Measurements from ENCODE around the gene EFNA2. TPM values are rescaled to one million over a fixed set of nuclear protein-coding genes. Genes with fewer than 3 reads are reported as not detected.

The EFNA2 gene
- total RNA-seq, 1 donor from 2014 or later = not detected

DNA sequence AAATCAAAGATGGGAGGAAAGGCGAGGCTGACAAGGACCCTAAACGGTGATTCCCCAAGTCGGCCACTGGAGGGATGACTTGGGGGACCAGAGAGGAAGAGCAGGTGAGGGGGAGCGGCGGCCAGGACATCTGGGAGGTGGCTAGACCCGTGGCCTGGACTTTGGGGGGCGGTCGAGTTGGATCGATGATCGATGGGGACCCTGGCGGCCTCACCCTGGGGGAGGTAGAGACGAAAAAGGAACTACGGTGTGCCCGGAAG lies 24.2 kb upstream of the EFNA2 start:
- Mint-ChIP-seq H3K27me3 (no peaks in the 10 kb centered on the region), H3K4me1 (peaks cover 79% of the 10 kb centered on the region), H3K4me3 (peak overlapping the region; percentile 91), H3K27ac (peak overlapping the region; percentile 97), H3K9me3 (no peaks in the 10 kb centered on the region), H3K36me3 (ENCODE audit: low read depth) (peaks cover 12% of the 10 kb centered on the region)
- TF ChIP-seq, protein P1, sequence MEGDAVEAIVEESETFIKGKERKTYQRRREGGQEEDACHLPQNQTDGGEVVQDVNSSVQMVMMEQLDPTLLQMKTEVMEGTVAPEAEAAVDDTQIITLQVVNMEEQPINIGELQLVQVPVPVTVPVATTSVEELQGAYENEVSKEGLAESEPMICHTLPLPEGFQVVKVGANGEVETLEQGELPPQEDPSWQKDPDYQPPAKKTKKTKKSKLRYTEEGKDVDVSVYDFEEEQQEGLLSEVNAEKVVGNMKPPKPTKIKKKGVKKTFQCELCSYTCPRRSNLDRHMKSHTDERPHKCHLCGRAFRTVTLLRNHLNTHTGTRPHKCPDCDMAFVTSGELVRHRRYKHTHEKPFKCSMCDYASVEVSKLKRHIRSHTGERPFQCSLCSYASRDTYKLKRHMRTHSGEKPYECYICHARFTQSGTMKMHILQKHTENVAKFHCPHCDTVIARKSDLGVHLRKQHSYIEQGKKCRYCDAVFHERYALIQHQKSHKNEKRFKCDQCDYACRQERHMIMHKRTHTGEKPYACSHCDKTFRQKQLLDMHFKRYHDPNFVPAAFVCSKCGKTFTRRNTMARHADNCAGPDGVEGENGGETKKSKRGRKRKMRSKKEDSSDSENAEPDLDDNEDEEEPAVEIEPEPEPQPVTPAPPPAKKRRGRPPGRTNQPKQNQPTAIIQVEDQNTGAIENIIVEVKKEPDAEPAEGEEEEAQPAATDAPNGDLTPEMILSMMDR (IDR thresholded peaks at IDR 0.05) = no peak
- peak; percentile 52 for DNase-seq
- CTCF ChIA-PET = interaction anchor here (3.6 to 9.8 kb wide), 2 partner anchors 9 to 19 kb away, joined by 11 to 540 read pairs; partner anchors contain the start of gene ATP5F1D
- POLR2A ChIA-PET = interaction anchor here (0.8 to 11.5 kb wide), 9 partner anchors 7 to 353 kb away, joined by 3 to 824 read pairs (median 6); partner anchors contain the start of genes ABCA7, ATP5F1D, CBARP and CIRBP
- ATAC-seq (ENCODE audit: low read depth) = no peak
- intact Hi-C loops (cut with micrococcal nuclease) = loop anchor here (1.0 to 5.0 kb wide), 3 partner anchors 8 to 354 kb away; partner anchors contain the start of gene CIRBP

- peaks cover 78% of the 10 kb centered on the region for H3K4me1 Mint-ChIP-seq
- no peaks in the 10 kb centered on the region for H3K9me3 Mint-ChIP-seq
- DNase-seq (peak; percentile 53), ATAC-seq (ENCODE audit: low read depth) (no peak)
- no peaks in the 10 kb centered on the region for H3K27me3 Mint-ChIP-seq
- peak overlapping the region; percentile 97 for H3K27ac Mint-ChIP-seq
- ChIA-PET CTCF (interaction anchor here (3.6 to 9.8 kb wide), 2 partner anchors 9 to 19 kb away, joined by 11 to 540 read pairs; partner anchors contain the start of gene ATP5F1D), POLR2A (interaction anchor here (0.8 to 11.5 kb wide), 9 partner anchors 7 to 354 kb away, joined by 3 to 824 read pairs (median 6); partner anchors contain the start of genes ABCA7, ATP5F1D, CBARP and CIRBP)
- H3K4me3 Mint-ChIP-seq = peak overlapping the region; percentile 91
- H3K36me3 Mint-ChIP-seq (ENCODE audit: low read depth) = peaks cover 8% of the 10 kb centered on the region
- TF ChIP-seq, protein P1 (IDR thresholded peaks at IDR 0.05) = no peak
- intact Hi-C loops (cut with micrococcal nuclease) = loop anchor here (1.0 to 5.0 kb wide), 3 partner anchors 7 to 355 kb away; partner anchors contain the start of gene CIRBP
Observed at GRCh38 chr19:1261798-1262622, 23.7 kb upstream of the EFNA2 start.

DNA sequence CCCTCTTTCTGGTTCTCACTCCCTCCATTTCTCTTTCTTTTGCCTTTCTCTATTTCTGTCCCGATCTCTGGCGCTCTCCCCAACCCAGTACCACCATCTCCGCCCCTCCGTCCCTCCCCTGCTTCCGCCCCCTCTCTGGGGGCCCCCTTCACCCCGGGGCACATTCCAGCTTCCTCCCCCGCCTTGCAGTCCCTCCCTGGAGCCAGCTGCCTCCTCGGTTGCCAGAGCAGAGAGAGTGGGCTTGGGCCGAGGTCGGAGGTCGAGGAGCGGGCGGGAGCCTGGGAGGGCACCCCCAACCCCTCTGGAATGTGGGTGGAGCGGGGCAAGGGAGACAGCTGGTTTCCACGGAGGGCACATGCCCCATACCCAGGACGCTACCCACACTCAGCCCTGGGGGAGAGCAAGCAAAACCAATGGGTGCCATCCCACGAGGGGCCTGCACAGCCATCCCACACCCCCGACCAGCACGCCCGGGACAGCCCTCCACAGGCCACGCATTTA lies 23.0 kb upstream of the EFNA2 start:
- DNase-seq (no peak), ATAC-seq (ENCODE audit: low read depth) (no peak)
- TF ChIP-seq, protein P1 (IDR thresholded peaks at IDR 0.05) = no peak
- ChIA-PET CTCF (interaction anchor here (3.6 to 9.8 kb wide), 2 partner anchors 10 to 20 kb away, joined by 11 to 540 read pairs; partner anchors contain the start of gene ATP5F1D), POLR2A (interaction anchor here (1.1 to 11.5 kb wide), 7 partner anchors 7 to 355 kb away, joined by 4 to 824 read pairs (median 5); partner anchors contain the start of genes ABCA7, ATP5F1D and CBARP)
- H3K27ac Mint-ChIP-seq = peak overlapping the region; percentile 94
- H3K4me3 Mint-ChIP-seq = peak overlapping the region; percentile 79
- H3K27me3 Mint-ChIP-seq = no peaks in the 10 kb centered on the region
- peaks cover 81% of the 10 kb centered on the region for H3K4me1 Mint-ChIP-seq
- no peaks in the 10 kb centered on the region for H3K9me3 Mint-ChIP-seq
- intact Hi-C loops (cut with micrococcal nuclease) = loop anchor here (5.0 kb wide), 1 partner anchor 355 kb away; no protein-coding TSS in a partner anchor
- H3K36me3 Mint-ChIP-seq (ENCODE audit: low read depth) = peaks cover 4% of the 10 kb centered on the region

DNA sequence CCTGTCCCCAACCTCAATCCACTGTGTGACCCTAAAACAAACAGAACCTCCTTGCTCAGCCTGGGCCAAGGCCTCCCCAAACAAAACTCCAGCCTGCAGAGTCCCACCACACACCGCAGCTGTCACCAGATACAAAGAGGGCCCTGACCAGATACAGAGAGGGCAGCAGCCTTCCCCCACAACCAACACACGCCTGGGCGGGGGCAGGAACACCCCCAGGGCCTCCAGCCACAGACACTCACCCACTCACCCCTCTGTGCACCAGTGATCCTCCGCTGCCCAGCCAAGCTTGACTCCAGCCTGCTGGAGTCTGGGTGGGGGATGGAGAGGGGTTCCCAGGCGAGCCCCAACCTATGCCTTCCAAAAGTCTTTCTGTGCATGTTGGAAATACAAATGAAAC lies 22.5 kb upstream of the EFNA2 start:
- peaks cover 3% of the 10 kb centered on the region for H3K36me3 Mint-ChIP-seq (ENCODE audit: low read depth)
- TF ChIP-seq, protein P1 (IDR thresholded peaks at IDR 0.05) = no peak
- CTCF ChIA-PET = interaction anchor here (3.6 to 9.8 kb wide), 2 partner anchors 10 to 20 kb away, joined by 11 to 540 read pairs; partner anchors contain the start of gene ATP5F1D
- DNase-seq = no peak
- peak overlapping the region; percentile 94 for H3K27ac Mint-ChIP-seq
- no peak for ATAC-seq (ENCODE audit: low read depth)
- peak overlapping the region; percentile 79 for H3K4me3 Mint-ChIP-seq
- intact Hi-C loops (cut with micrococcal nuclease) = loop anchor here (5.0 kb wide), 1 partner anchor 356 kb away; no protein-coding TSS in a partner anchor
- H3K4me1 Mint-ChIP-seq = peaks cover 81% of the 10 kb centered on the region
- POLR2A ChIA-PET = interaction anchor here (1.1 to 11.5 kb wide), 5 partner anchors 8 to 203 kb away, joined by 3 to 824 read pairs (median 34); partner anchors contain the start of genes ATP5F1D and CBARP
- no peaks in the 10 kb centered on the region for H3K9me3 Mint-ChIP-seq
- H3K27me3 Mint-ChIP-seq = no peaks in the 10 kb centered on the region
